Mammary epithelial cell (primary cell): ENCODE results near the gene GPA33.

Source experiments
- CTCF ChIP-seq, 2 donors: IDR thresholded peaks in 1 of 2; conservative IDR thresholded peaks in 1 of 2; 2 replicates each; pipeline ENCODE4 v1.5.1; 2011 to 2012; ENCODE audit warnings: inconsistent platforms in 2 of 2, low read length in 2 of 2, mild to moderate bottlenecking in 2 of 2, control low read depth in 1 of 2, low read depth in 1 of 2; ENCODE audit not compliant: insufficient read depth in 1 of 2; ENCODE audit errors: extremely low read depth in 1 of 2
- EZH2 ChIP-seq: IDR thresholded peaks from 2 replicates; pipeline ENCODE4 v1.6.1; 2012; ENCODE audit warnings: low read length, inconsistent platforms, borderline replicate concordance

GRCh38 chr1:167071286-167071685, 18.9 kb downstream of the GPA33 start:
- no peak for TF ChIP-seq CTCF (conservative IDR thresholded peaks at IDR 0.05 in 1 of 2, IDR thresholded peaks at IDR 0.05 in 1 of 2; ENCODE audit: extremely low read depth in 1 of 2, insufficient read depth in 1 of 2, low read depth in 1 of 2, low read length in 2 of 2)
- TF ChIP-seq EZH2: no peak
